WTC11 (cell line): ENCODE results near the gene NR2E3. TPM values are rescaled to one million over a fixed set of nuclear protein-coding genes. Genes with fewer than 3 reads are reported as not detected.

Experiments used
- ATAC-seq: fragments of 200-7000 bp; cut with Tn5 transposase; 2 replicates; pipeline ENCODE4 v1.10.0; 2021; ENCODE audit warnings: mild to moderate bottlenecking, moderate library complexity
- CTCF ChIA-PET: fragments of 300-600 bp; sonication (Branson Sonifier 250); formaldehyde crosslinking; loops from one replicate; lab custom pipeline; 2021; ENCODE audit warnings: antibody characterized with exemption; lab: Charles Lee
- POLR2A ChIA-PET: fragments of 350-600 bp; sonication (Branson Sonifier 250); formaldehyde crosslinking; loops from one replicate; lab custom pipeline; 2021; ENCODE audit warnings: antibody characterized with exemption; lab: Charles Lee
- DNase-seq: peaks from one replicate; pipeline ENCODE4 v3.0.0; 2021; ENCODE audit warnings: low spot score
- H3K27ac Mint-ChIP-seq: 2 replicates; pipeline ENCODE4 v1.8.0; 2021; ENCODE audit warnings: mixed read lengths
- H3K27me3 Mint-ChIP-seq: 2 replicates; pipeline ENCODE4 v1.8.0; 2021; ENCODE audit warnings: low read depth, mild to moderate bottlenecking, moderate library complexity, mixed read lengths
- H3K36me3 Mint-ChIP-seq: 2 replicates; pipeline ENCODE4 v1.8.0; 2021; ENCODE audit warnings: mixed read lengths
- H3K4me1 Mint-ChIP-seq: 2 replicates; pipeline ENCODE4 v1.8.0; 2022; ENCODE audit warnings: mixed read lengths
- H3K4me3 Mint-ChIP-seq: 2 replicates; pipeline ENCODE4 v1.8.0; 2021; ENCODE audit warnings: mild to moderate bottlenecking, moderate library complexity, mixed read lengths
- H3K9me3 Mint-ChIP-seq: 2 replicates; pipeline ENCODE4 v1.8.0; 2021; ENCODE audit warnings: mixed read lengths
- E2F4 ChIP-seq: sonication (generic); formaldehyde crosslinking; IDR thresholded peaks from 2 replicates; pipeline ENCODE4 v1.8.1; 2022; ENCODE audit warnings: low read depth, mild to moderate bottlenecking, moderate library complexity, missing genetic modification reagents, borderline replicate concordance
- GRHL2 ChIP-seq: fragments of 250-450 bp; sonication (Bioruptor Pico); IDR thresholded peaks from 2 replicates; pipeline ENCODE4 v1.8.0; 2022; ENCODE audit warnings: mild to moderate bottlenecking, moderate library complexity; ENCODE audit not compliant: insufficient replicate concordance, severe bottlenecking
- HMGA2 ChIP-seq: fragments of 250-450 bp; sonication (Bioruptor Pico); IDR thresholded peaks from 2 replicates; pipeline ENCODE4 v1.4.0; 2021; ENCODE audit warnings: mild to moderate bottlenecking, moderate library complexity
- JUN ChIP-seq: sonication (generic); formaldehyde crosslinking; IDR thresholded peaks from 2 replicates; pipeline ENCODE4 v1.8.0; 2023; ENCODE audit warnings: mild to moderate bottlenecking, missing genetic modification reagents
- KAT7 ChIP-seq: sonication (generic); formaldehyde crosslinking; IDR thresholded peaks from 2 replicates; pipeline ENCODE4 v1.8.1; 2023; ENCODE audit warnings: missing genetic modification reagents, mild to moderate bottlenecking, borderline replicate concordance
- MAX ChIP-seq: sonication (generic); formaldehyde crosslinking; IDR thresholded peaks from 2 replicates; pipeline ENCODE4 v1.8.0; 2022; ENCODE audit warnings: mild to moderate bottlenecking, missing genetic modification reagents
- PRRX2 ChIP-seq: fragments of 250-450 bp; sonication (Bioruptor Pico); IDR thresholded peaks from 2 replicates; pipeline ENCODE4 v1.8.0; 2021; ENCODE audit warnings: mild to moderate bottlenecking
- RELA ChIP-seq: sonication (generic); formaldehyde crosslinking; IDR thresholded peaks from 2 replicates; pipeline ENCODE4 v1.8.1; 2022; ENCODE audit warnings: missing genetic modification reagents, mild to moderate bottlenecking, borderline replicate concordance
- SMAD4 ChIP-seq: sonication (generic); formaldehyde crosslinking; IDR thresholded peaks from 2 replicates; pipeline ENCODE4 v1.8.0; 2022; ENCODE audit warnings: mild to moderate bottlenecking, missing genetic modification reagents
- SP1 ChIP-seq: sonication (generic); formaldehyde crosslinking; conservative IDR thresholded peaks from 2 replicates; pipeline ENCODE4 v1.8.1; 2022; ENCODE audit warnings: missing genetic modification reagents
- STAT6 ChIP-seq: sonication (generic); formaldehyde crosslinking; conservative IDR thresholded peaks from 2 replicates; pipeline ENCODE4 v1.8.1; 2023; ENCODE audit warnings: mild to moderate bottlenecking, low read depth, missing genetic modification reagents, moderate library complexity
- TEAD1 ChIP-seq: sonication (generic); formaldehyde crosslinking; IDR thresholded peaks from 2 replicates; pipeline ENCODE4 v1.8.0; 2022; ENCODE audit warnings: mild to moderate bottlenecking, missing genetic modification reagents
- TP53 ChIP-seq: sonication (generic); formaldehyde crosslinking; IDR thresholded peaks from 2 replicates; pipeline ENCODE4 v1.8.1; 2023; ENCODE audit warnings: mild to moderate bottlenecking, missing genetic modification reagents
- ZNF232 ChIP-seq: sonication (generic); formaldehyde crosslinking; IDR thresholded peaks from 2 replicates; pipeline ENCODE4 v1.8.0; 2022; ENCODE audit warnings: mild to moderate bottlenecking, missing genetic modification reagents
- ZNF281 ChIP-seq: sonication (generic); formaldehyde crosslinking; IDR thresholded peaks from 2 replicates; pipeline ENCODE4 v1.8.0; 2023; ENCODE audit warnings: mild to moderate bottlenecking, missing genetic modification reagents
- ZNF317 ChIP-seq: sonication (generic); formaldehyde crosslinking; IDR thresholded peaks from 2 replicates; pipeline ENCODE4 v1.8.1; 2023; ENCODE audit warnings: low read depth, mild to moderate bottlenecking, moderate library complexity, missing genetic modification reagents, borderline replicate concordance
- total RNA-seq: library from RNA; stranded (reverse); gene quantifications from 3 replicates; pipeline ENCODE4 v1.2.3, GENCODE V29; 2021
- TF ChIP-seq, protein P1 (sequence below): fragments of 250-450 bp; sonication (Bioruptor Pico); IDR thresholded peaks from 2 replicates; pipeline ENCODE4 v1.9.0; 2021; ENCODE audit warnings: mild to moderate bottlenecking, borderline replicate concordance
- TF ChIP-seq, protein P2 (sequence below): sonication (generic); formaldehyde crosslinking; IDR thresholded peaks from 2 replicates; pipeline ENCODE4 v1.8.1; 2022; ENCODE audit warnings: mild to moderate bottlenecking, moderate library complexity, missing genetic modification reagents
- TF ChIP-seq, protein P3 (sequence below): sonication (generic); formaldehyde crosslinking; IDR thresholded peaks from 2 replicates; pipeline ENCODE4 v1.8.0; 2022; ENCODE audit warnings: mild to moderate bottlenecking, missing genetic modification reagents

Gene NR2E3
- total RNA-seq, 1 experiment from 2014 or later = 1.4 TPM

- H3K27ac Mint-ChIP-seq = no peak overlapping the region
- H3K27me3 Mint-ChIP-seq = no peaks in the 10 kb centered on the region
- DNase-seq (no peak), ATAC-seq (no peak)
- no peaks in the 10 kb centered on the region for H3K9me3 Mint-ChIP-seq
- ChIA-PET POLR2A (no interaction called here), CTCF (no interaction called here)
- H3K36me3 Mint-ChIP-seq = peaks cover 8% of the 10 kb centered on the region
- H3K4me3 Mint-ChIP-seq = no peak overlapping the region
- TF ChIP-seq TEAD1 (CRISPR knock-in tag) (no peak), ZNF317 (no peak), JUN (CRISPR knock-in tag) (no peak), ZNF281 (no peak), MAX (no peak), E2F4 (CRISPR knock-in tag) (no peak), STAT6 (CRISPR knock-in tag) (no peak), PRRX2 (CRISPR knock-in tag) (no peak), TP53 (CRISPR knock-in tag) (no peak), SMAD4 (CRISPR knock-in tag) (no peak), HMGA2 (CRISPR knock-in tag) (no peak), KAT7 (CRISPR knock-in tag) (no peak), RELA (CRISPR knock-in tag) (no peak), ZNF232 (no peak), GRHL2 (CRISPR knock-in tag) (no peak), SP1 (no peak)
- TF ChIP-seq, protein P1, sequence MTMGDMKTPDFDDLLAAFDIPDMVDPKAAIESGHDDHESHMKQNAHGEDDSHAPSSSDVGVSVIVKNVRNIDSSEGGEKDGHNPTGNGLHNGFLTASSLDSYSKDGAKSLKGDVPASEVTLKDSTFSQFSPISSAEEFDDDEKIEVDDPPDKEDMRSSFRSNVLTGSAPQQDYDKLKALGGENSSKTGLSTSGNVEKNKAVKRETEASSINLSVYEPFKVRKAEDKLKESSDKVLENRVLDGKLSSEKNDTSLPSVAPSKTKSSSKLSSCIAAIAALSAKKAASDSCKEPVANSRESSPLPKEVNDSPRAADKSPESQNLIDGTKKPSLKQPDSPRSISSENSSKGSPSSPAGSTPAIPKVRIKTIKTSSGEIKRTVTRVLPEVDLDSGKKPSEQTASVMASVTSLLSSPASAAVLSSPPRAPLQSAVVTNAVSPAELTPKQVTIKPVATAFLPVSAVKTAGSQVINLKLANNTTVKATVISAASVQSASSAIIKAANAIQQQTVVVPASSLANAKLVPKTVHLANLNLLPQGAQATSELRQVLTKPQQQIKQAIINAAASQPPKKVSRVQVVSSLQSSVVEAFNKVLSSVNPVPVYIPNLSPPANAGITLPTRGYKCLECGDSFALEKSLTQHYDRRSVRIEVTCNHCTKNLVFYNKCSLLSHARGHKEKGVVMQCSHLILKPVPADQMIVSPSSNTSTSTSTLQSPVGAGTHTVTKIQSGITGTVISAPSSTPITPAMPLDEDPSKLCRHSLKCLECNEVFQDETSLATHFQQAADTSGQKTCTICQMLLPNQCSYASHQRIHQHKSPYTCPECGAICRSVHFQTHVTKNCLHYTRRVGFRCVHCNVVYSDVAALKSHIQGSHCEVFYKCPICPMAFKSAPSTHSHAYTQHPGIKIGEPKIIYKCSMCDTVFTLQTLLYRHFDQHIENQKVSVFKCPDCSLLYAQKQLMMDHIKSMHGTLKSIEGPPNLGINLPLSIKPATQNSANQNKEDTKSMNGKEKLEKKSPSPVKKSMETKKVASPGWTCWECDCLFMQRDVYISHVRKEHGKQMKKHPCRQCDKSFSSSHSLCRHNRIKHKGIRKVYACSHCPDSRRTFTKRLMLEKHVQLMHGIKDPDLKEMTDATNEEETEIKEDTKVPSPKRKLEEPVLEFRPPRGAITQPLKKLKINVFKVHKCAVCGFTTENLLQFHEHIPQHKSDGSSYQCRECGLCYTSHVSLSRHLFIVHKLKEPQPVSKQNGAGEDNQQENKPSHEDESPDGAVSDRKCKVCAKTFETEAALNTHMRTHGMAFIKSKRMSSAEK = no peak
- TF ChIP-seq, protein P2, sequence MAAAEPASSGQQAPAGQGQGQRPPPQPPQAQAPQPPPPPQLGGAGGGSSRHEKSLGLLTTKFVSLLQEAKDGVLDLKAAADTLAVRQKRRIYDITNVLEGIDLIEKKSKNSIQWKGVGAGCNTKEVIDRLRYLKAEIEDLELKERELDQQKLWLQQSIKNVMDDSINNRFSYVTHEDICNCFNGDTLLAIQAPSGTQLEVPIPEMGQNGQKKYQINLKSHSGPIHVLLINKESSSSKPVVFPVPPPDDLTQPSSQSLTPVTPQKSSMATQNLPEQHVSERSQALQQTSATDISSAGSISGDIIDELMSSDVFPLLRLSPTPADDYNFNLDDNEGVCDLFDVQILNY = no peak
- TF ChIP-seq, protein P3, sequence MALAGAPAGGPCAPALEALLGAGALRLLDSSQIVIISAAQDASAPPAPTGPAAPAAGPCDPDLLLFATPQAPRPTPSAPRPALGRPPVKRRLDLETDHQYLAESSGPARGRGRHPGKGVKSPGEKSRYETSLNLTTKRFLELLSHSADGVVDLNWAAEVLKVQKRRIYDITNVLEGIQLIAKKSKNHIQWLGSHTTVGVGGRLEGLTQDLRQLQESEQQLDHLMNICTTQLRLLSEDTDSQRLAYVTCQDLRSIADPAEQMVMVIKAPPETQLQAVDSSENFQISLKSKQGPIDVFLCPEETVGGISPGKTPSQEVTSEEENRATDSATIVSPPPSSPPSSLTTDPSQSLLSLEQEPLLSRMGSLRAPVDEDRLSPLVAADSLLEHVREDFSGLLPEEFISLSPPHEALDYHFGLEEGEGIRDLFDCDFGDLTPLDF (CRISPR knock-in tag) = no peak
- no peaks in the 10 kb centered on the region for H3K4me1 Mint-ChIP-seq
These were observed 34.6 kb downstream of the NR2E3 start for GRCh38 chr15:71844916-71845315.
